ENCODE results near the gene ATG5.
"Not testable (repeated sequence)": the region's sequence is repeated elsewhere in the genome, so short reads cannot be mapped to it uniquely, and the experiment has no call there.

ATG5 gene

DNA sequence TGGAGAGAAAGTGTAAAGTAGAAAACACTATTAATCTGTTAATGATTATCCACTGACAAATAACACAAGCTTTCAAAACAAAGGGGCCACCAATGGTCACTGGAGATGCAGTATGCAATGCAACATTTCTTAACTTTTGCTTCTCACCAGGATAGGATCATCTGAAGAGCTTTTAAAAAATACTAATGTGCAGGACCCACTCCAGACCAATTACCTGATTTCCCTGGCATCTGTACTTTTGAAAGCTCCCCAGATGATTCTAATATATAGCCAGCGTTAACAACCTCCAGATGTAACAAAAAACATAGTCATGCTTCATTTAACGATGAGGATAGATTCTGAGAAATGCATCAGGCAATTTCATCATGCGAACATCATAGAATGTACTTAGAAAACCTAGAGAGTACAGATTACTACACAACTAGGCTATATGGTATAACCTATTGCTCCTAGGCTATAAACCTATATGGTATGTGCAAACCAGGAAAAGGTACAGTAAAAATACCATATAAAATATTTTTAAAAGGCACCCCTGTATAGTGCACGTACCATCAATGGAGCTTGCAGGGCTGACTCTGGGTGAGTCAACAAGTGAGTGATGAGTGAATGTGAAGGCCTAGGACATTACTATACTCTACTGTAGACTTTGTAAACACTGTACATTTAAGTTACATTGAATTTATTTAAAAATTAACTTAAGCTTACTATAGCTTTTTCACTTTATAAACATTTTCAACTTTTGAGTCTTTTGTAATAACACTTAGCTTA, 69.2 kb downstream of the ATG5 start:
- DNase-seq (ENCODE audit: low read depth): peak; percentile 50

DNA sequence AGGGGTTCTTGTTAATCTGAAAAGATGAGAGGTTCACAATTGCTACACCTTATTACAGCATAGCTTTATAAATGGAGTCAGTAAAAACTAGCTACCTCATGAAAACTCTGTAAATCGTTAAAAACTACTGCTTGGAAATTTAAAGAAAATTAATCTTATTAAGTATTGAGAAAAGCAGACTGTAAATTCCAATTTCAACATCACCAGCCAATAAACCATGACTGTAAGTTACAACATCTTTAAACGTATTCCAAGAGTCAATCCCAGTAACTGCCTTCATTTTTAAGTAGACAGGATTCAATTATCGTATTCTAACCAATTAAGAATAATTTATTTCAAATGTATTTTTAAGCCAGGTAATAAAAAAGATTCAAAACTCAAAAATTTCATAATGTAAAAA, 70.3 kb downstream of the ATG5 start:
- DNase-seq (ENCODE audit: low read depth): no peak

DNA sequence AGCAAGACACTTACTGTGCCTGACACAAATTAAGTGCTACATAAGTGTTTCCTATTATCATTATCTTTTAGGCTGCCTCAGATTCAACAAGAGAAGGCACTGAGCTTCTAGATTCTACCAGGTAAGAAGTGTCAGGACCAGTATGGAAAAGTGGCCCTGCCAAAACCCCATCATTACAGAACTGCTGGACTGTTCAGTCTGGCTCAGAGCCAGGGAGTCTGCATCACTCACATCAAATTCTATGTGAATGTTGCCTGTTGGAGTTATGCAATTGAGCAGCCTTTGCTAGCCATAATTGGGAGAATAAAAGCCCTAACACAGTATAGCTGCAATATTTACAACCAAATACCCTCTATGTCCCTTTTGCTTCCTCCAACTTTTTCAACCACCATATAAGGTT, 70.9 kb downstream of the ATG5 start:
- DNase-seq (ENCODE audit: low read depth): peak; percentile 76

DNA sequence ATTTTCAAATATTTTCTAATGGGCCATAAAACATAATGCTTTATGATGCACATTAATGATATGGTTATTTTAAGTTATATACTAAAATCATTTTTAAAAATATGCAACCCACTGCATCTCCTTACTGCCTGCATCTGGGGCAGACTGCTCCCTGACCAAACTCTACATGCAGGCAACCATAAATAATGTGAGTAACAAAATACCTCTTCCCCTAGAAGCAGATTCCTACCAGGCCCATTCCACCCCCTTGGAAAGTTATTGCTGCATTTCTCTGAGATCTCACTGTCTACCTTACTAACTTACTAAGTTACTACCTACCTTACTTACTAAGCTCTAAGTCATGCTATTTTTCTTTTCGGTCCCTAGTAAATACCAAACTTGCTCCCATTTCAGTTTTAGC, 71.8 kb downstream of the ATG5 start:
- DNase-seq (ENCODE audit: low read depth): peak; percentile 71

DNA sequence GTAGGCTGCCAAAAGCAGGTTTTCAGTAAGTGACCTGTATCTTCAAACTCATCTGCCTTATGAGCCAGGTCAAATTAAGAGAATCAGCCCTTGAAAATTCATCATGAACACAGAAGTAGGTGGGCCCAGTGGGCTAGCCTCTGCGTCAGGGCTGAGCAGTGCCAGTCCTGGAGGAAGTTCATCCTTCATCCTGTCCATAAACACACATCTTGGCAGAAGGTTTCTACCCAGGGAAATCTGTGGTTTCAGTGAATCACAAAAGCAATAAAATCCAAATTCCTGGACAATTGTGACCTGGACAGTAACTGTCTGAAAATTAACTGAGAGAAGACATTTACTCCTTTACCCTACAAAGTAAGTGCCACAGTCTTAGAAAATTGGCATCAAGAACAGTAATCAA, 72.4 kb downstream of the ATG5 start:
- DNase-seq (ENCODE audit: low read depth): peak; percentile 92

DNA sequence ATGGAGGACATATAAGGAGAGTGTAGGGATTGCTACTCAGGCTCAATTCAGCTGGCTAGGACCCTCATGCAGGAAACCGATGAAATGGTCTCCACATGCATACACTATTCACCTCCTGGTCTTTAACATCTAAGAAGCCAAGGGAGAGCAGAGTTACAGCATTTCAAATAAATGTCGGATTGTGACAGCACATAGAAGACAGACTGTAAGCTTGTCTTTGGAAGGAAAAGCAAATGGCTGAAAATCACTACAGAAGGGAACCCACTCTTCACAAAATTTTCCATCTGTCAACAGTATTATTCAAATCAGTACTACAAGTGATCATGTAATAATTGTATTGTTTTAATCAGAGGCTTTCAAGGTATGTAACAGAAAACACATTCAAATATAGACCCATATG, 72.9 kb downstream of the ATG5 start:
- DNase-seq (ENCODE audit: low read depth): no peak

DNA sequence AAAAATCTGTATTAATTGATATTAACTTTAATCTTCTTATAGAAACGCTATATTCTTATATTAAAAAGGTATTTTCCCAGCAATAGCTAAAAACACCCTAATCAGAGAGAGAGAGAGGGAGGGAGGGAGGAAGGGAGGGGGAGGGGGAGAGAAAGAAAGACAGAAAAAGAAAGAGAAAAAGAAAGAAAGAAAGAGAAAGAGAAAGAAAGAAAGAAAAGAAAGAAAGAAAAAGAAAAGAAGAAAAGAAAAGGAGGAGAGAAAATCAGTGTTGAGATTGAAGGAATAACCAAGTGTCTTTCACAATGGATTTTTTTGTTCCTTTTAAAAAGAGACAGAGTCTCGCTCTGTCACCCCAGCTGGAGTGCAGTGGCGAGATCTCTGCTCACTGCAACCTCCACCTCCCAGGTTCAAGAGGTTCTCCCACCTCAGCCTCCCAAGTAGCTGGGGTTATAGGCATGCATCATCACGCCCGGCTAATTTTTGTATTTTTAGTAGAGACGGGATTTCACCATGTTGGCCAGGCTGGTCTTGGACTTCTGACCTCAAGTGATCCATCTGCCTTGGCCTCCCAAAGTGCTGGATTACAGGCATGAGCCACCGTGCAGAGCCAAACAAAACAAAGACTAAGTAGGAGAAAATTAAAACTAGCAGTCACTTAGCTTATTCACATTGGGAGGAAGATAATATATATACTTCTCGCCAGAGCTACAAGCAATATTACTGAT, 73.9 kb downstream of the ATG5 start:
- DNase-seq (ENCODE audit: low read depth): peak; percentile 86

DNA sequence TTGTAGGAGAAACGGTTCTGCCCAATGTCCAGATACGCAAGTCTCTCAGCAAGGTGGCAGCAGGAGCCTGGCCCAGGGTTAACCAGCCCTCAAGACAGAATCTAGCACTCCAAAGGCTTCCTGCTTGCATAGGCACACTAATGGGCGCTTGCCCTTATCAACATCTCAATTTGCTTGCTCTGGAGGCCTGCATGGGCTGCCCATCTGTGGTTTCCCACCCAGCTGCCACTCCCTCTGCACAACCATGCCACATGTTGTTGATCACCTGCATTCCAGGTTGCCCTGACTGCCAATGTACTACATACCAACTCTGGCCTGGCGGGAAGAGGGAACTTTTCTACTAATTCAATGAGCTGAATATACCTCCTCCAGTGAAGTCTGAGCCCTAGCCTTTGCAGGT, 74.6 kb downstream of the ATG5 start:
- no peak for DNase-seq (ENCODE audit: low read depth)

DNA sequence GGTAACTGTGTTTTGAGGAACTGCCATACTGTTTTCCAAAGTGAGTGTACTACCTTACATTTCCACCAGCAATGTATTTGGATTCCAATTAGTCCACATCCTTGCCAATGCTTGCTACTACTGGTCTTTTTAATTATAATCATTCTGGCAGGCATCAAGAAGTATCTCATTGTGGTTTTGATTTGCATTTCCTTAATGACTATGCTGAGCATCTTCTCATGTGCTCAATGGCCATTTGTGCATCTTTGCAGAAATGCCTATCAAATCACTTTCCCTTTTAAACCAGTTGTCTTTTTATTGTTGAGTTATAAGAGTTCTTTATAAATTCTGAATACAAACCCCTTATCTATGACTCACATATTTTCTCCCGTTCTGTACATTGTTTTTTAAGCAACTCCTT, 75.9 kb downstream of the ATG5 start:
- DNase-seq (ENCODE audit: low read depth): no peak

DNA sequence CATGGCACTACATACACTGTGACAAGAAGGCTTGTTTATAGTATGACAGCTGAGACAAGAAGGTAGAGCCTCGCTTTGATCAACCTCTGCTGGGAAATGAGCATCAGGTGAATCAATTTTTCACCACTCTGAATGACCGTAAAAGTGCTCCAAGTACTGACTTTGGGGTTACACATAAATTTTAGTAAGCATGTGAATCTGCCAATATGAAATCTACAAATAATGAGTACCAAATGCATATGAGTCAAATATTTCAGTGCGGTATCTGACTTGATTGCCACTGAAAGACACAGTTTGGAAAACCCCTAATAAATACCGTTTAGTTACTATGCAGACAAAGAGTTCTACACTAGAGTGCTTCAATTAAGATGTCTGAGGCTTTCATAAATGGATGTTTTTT, 77.8 kb downstream of the ATG5 start:
- DNase-seq (ENCODE audit: low read depth): no peak

DNA sequence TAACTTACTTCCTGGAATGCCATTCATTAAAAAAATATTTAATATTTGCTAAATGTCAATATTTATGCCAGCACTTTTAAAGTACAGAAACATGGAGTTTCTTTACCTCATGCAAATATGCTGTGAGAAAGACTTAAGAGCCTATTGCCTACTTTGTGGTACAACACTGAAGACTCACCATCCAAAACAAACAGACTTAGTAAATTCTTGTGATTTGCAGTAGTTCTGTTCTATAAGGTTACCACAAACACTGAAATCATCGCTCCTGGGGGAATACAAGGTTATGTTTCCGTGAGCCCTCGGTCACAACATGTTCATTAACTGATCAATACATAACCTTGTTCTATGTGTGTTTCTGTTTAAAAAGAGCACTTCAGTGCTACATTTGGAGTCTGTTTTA, 78.3 kb downstream of the ATG5 start:
- peak; percentile 25 for DNase-seq (ENCODE audit: low read depth)

DNA sequence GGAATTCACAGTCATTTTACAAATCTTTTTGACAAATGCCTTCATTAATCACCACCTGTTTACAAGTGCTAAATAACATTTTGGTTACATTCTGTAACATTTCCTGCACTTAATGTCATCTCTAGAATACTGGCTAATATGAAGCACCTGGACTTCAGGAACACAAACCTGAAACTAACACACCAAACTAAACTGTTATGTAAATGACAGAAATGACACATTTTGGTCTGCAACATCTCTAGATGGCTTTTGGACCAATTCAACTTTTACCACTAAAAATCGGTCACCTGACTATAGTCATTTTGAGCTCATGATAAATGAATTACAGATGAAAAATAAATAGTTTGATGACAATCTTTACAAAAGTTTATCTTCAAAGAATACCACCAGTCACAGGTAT, 80.6 kb downstream of the ATG5 start:
- DNase-seq (ENCODE audit: low read depth): no peak

DNA sequence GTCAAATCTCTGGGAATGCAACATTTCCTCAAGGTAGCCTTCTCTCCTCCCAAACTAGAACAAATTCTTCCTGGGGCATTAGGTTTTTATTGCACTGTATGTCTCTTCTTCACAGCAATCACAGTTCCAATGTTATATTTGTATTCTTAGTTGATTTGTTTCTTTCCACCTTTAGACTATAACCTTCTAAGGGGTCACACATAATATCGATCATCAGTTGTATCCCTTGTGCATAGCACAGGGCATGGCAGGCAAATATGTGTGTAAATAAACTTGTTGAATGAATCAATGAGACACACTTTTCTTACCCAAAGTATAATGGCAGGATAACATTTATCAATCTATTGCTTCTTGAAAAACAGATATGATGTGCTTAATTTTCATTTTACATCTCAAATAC, 81.0 kb downstream of the ATG5 start:
- no peak for DNase-seq (ENCODE audit: low read depth)

DNA sequence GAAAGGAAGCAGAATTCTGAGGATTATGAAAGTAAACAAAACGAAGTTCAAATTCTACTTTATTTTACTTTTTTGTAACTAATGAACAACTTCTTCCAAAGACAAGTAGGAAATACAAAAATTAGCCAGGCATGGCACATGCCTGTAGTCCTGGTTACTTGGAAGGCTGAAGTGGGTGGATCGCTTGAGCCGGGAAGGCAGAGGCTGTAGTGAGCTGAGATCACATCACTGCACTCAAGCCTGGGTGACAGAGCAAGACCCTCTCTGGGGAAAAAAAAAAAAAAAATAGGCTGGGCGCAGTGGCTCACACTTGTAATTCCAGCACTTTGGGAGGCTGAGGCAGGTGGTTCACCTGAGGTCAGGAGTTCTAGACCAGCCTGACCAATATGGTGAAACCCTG, 82.3 kb downstream of the ATG5 start:
- no peak for DNase-seq (ENCODE audit: low read depth)

DNA sequence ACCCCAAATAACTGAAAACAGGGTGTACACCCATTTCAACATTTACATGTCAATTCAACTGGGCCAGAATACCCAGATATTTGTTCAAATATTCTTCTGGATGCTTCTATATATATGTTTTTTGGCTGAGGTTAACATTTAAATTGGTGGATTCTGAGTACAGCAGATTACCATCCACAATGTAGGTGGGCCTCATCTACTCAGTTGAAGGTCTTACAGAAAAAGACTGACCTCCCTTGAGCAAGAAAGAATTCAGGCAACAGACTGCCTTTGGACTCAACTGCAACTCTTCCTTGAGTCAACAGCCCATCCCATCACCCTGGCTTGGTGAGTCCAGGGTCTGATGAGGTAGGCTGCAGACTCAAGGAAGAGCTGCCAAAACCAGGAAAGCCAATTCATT, 84.1 kb downstream of the ATG5 start:
- no peak for DNase-seq (ENCODE audit: low read depth)

DNA sequence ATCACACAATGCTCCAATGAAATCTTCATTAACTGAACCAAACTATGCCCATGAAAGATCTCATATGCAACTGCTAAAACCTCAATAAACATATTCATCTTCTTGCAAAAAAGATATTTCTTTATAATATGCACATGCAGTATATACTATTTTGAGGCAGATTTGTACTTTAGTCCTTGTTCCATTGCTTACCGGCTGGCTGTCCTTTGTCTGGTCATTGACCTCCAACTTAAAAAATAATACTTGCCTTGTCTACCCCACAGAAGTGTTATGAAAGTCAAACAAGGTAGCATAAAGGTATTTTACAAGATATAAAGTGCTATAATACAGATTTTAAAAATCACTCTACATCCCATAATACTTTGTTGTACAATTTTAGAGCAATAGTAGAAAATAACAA, 88.3 kb downstream of the ATG5 start:
- no peak for DNase-seq (ENCODE audit: low read depth)

DNA sequence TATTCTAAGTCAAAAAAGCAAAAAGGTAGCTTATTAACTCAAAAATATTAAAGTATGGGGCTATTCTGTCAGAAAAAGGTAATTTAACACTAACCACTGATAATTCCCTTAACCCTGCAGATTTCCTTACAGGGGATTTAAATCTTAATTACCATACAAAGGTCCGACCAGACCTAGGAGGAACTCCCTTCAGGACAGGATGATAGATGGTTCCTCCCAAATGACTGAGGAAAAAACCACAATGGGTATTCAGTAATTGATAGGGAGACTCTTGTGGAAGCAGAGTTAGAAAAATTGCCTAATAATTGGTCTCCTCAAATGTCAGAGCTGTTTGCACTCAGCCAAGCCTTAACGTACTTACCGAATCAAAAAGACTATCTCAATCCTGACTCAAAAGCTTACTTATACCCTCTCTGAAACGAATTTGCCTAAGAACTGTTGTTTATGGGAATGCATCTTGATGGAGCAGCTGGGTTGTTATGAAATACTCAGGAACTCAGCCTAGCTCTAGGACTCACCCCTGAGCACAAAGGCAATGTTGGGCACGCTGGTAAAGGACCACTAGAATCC, 95.6 kb downstream of the ATG5 start:
- DNase-seq (ENCODE audit: low read depth): not testable (repeated sequence)

DNA sequence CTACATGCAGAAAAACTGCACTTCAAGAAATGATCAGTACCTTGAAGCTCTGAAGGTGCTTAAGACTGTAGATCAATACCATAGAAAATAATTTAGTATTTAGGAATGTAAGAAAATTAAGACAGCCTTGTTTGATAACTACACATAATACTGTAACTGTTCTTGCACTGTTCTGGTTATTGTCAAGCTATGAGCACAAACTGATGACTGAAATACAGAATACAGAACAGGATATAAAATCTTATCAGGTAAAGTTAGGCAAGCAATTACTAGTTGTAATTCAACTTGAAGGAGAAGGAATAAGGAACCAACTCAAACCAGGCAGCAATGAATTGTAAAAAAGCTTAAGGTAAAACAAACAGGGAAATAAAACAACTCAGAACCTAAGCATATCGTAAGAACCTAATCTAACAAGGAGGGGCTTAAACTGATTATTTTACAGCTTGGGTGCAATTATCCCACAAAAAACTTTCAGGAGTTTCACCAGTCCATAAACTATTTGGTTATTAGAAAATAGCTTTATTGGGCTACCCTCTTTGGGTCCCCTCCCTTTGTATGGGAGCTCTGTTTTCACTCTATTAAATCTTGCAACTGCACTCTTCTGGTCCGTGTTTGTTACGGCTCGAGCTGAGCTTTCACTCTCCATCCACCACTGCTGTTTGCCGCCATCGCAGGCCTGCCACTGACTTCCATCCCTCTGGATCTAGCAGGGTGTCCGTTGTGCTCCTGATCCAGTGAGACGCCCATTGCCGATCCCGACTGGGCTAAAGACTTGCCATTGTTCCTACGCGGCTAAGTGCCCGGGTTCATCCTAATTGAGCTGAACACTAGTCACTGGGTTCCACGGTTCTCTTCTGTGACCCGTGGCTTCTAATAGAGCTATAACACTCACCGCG, 97.7 kb downstream of the ATG5 start:
- no peak for DNase-seq (ENCODE audit: low read depth)

DNA sequence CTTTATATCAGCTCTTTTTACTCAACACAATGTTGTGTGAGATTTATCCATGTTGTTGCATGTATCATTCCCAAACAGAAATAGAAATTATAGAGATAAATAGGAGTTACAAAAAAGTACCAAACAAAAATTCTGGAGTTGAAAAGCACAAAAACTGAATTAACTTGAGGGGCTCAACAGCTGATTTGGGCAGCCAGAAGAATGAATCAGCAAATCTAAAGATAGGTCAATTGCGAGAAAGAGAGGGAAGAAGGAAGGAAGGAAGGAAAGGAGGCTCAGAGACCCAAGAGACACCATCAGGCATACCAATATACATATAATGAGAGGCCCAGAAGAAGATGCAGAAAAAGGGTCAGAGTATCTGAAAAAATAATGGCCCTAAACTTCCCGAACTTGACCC, 98.9 kb downstream of the ATG5 start:
- no peak for DNase-seq (ENCODE audit: low read depth)

DNA sequence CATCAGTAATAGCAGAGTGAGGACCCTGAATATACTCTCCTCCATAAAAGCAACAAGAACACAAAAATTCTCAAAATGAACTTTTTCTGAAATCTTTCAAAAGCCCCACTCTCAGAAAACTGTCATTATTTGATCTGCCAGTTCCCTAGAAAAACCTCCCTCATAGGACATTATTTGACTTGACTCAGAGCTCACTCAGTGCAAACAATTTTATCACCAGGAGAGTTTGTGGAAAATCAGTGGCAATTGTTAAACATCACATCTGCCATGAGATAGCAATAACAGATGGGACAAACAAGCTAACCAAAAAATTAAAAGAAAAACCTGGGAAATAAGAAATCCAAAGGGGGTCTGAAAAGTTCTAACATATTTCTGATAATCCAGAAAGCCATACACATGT, 100.0 kb downstream of the ATG5 start:
- no peak for DNase-seq (ENCODE audit: low read depth)

DNA sequence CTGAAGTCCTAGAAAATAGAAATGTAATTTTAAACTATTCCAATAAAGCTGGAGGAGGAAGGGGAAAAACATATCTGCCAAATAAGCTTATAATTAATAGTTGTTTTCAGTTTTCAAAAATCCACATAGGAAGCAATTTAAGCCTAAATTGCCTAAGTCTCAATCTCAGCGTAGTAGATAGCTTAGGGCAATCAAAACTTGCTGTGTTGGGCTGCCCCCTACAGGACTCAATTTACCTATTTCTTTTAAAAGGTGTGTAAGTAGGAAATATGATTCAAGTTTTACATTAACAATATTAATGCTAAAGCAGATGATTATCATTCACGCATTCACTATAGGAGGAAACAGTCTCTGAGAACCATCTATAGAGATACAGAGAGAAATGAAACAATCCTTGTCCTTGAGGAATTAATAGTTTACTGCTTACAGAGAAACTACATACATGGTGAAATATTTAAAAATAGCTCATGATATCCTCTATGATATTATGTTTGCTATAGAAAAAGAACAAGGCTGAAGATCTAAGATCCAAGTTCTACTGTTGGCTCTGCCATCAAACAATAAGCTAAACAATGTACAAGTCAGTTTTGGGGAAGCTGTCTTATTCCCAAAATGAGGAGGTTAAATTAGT, 102.1 kb downstream of the ATG5 start:
- peak; percentile 78 for DNase-seq (ENCODE audit: low read depth)

DNA sequence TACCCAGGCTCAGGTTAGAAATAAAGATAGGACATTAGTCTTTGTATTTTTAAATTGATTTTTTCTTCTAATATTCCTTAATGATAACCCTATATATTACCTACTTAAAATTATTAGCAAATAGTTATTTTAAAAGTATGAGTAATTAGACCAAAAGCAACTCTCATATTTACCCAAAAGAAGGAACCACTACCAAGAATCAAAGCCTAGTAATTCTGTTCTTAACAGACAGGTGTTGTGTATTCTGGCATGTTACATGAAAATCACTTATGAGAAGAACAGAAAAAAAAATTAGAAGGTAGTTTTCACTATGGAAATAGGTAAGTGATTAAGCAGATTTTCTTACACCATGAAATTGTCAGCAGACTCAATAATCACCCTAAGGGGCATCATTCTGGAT, 105.1 kb downstream of the ATG5 start:
- DNase-seq (ENCODE audit: low read depth): no peak

All from EH (cell line).